Heart left ventricle (tissue), 13 donors: ENCODE measurements around the gene CACNA2D3.

Experiments used
- POLR2A ChIP-seq, 2 donors: fragments of 450-650 bp; IDR thresholded peaks; one replicate each; pipeline ENCODE4 v1.6.1; 2017; ENCODE audit warnings: antibody characterized with exemption in 2 of 2, mild to moderate bottlenecking in 2 of 2, moderate library complexity in 2 of 2
- TF ChIP-seq, protein P1 (sequence below), 12 donors: fragments of 200-600 bp; sonication (generic) in 4 of 12; IDR thresholded peaks; one replicate each; pipeline versions ENCODE4 v1.5.0 to v1.8.0; 2018 to 2022; ENCODE audit warnings: antibody characterized with exemption in 12 of 12, mild to moderate bottlenecking in 5 of 12
- donor health status: ischemic (EF 13 %, LVEDD 7.1; RV severe dilation, severe dysfunction).
- donor health status: DM: no; HTN: yes; CAD: no.
- donor health status: DM: no; HTN: no; CAD: no.
- donor health status: ischemic (EF 25% LVEDD 6.9; RV normal size, moderate dysfunction).
- donor health status: ischemic (EF 25% LVEDD 5.7; RV mildly dilated, moderate dysfunction).
- donor health status: ischemic (EF 35%, LVEDD 5.7; RV mildly dilated, moderate dysfunction).
- donor health status: nonischemic (EF 11% LVEDD 7.7; RV severe dilation, severe dysfunction).
- donor health status: DM: yes; HTN: yes; CAD: no.
- donor health status: PGD.
- donor health status: ischemic (EF 29% LVEDD 5.4; RV normal size, mild dysfunction).
- donor health status: nonischemic (EF 23%, LVEDD 6.1; RV moderate dilation, normal function).

DNA sequence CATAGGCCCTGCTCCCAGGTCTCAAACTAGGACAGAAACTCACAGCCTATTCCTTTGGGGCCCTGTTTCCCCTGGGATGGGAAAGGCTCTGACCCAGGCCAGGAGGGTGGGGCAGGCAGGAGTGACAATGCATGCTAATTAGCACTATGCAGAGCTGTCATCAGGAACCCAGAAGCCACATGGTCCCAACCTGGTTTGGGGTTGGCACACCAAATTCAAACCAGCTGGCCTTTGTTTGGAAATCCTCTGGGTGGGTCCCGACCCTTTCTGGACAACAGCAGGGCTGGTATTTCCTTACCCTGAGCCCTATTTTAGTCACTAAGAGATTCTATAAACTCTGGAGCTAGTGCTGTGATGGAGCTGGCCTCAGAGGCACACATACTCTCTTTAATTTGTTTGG is 639.3 kb downstream of the CACNA2D3 start:
- TF ChIP-seq, protein P1, sequence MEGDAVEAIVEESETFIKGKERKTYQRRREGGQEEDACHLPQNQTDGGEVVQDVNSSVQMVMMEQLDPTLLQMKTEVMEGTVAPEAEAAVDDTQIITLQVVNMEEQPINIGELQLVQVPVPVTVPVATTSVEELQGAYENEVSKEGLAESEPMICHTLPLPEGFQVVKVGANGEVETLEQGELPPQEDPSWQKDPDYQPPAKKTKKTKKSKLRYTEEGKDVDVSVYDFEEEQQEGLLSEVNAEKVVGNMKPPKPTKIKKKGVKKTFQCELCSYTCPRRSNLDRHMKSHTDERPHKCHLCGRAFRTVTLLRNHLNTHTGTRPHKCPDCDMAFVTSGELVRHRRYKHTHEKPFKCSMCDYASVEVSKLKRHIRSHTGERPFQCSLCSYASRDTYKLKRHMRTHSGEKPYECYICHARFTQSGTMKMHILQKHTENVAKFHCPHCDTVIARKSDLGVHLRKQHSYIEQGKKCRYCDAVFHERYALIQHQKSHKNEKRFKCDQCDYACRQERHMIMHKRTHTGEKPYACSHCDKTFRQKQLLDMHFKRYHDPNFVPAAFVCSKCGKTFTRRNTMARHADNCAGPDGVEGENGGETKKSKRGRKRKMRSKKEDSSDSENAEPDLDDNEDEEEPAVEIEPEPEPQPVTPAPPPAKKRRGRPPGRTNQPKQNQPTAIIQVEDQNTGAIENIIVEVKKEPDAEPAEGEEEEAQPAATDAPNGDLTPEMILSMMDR (IDR thresholded peaks at IDR 0.05), result no peak
- no peak for TF ChIP-seq POLR2A (IDR thresholded peaks at IDR 0.05)
